ENCODE measurements around the gene CACNA2D3.

The CACNA2D3 gene

GRCh38 chr3:54547051-54547450, 424.7 kb downstream of the CACNA2D3 start:
- no peak for DNase-seq

- no peak for DNase-seq
Observed at GRCh38 chr3:54547846-54548245, 425.5 kb downstream of the CACNA2D3 start.

- DNase-seq = no peak
Observed at GRCh38 chr3:54549607-54550220, 427.4 kb downstream of the CACNA2D3 start.

DNA sequence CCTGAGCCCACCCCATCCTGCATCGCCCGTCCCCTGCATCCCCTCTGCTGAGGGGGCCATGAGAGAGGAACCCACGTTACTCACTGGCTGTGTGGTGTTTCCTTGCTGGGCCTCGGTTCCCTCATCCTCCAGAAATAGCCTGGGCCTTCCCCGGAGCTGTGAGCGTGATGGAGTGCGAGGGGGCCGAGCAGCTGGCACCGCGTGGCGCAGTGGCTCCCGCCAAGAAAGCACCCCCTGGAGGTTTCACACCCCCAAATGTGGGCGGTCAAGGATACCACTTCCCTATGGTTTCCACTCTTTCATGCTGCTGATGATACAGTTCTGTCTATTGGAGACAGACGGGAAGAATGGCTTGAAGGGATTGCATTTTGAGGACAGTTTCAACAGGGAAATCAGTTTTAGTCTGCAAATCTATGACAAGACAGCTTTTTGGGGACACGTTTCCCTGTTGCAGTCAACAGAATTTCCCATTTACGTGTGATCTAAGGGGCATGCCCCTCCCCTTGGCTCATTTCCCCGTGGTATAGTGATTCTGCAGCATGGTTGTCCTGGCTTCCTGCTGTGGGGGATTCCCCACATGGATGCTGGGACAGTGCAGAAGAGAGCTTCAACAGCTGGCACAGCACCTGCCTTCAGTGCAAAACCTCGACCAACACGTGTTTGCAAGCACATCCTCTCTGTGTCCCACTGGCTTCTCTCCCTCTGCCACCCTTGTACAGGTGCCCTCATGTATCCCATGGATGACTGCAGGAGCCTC, 428.0 kb downstream of the CACNA2D3 start:
- no peak for DNase-seq

DNA sequence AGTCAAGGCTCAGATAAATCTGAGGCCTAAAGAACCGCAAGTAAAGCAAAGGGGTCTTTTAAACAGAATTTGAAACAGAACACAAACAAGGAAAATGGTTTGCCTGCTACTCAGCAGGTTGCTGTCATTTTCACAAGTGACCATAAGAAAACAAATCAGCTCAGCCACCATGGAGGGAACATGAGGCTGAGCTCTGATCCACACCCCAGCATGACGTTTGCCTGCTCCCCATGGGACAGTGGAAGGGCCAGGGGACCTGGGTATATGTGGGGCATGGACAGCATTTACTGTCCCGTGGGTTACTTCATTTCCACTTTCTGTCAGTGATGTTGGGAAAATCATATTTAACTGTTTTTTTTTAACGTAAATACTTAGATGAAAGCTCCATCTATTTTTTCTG, 434.3 kb downstream of the CACNA2D3 start:
- DNase-seq = no peak

GRCh38 chr3:54557538-54558428, 435.4 kb downstream of the CACNA2D3 start:
- DNase-seq = no peak

DNA sequence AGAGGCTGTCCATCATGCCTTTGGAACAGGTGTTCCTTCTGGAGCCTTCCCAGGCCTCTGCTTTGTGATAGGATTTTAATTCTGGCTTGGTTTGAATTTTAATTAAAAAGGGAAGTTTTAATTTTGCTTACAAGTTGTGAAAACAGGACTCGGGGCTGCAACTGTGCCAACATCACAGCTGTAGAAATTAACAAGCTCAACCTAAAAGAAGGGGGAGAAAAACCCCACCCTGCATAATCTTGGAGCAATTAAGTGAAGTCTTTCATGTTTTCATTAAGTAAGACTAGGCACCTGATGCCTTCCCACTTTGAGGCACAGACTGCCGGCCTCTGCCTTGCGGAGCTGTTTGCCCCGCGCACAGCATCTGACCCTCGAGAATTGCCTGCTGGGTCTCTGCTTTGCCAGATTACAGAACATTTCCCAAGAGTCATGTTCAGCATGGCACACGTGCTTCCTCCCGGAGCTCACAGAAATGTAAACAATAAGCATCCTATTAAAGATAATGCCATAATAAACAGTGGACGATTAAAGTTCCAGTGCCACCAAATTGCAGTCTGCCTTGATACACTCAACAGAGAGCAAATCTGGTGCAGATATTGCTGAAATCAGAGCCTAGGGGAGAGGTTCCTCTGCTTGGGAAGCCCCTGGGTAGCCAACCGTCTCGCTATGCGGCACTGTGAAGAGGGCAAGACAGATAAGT, 441.3 kb downstream of the CACNA2D3 start:
- DNase-seq = no peak

DNA sequence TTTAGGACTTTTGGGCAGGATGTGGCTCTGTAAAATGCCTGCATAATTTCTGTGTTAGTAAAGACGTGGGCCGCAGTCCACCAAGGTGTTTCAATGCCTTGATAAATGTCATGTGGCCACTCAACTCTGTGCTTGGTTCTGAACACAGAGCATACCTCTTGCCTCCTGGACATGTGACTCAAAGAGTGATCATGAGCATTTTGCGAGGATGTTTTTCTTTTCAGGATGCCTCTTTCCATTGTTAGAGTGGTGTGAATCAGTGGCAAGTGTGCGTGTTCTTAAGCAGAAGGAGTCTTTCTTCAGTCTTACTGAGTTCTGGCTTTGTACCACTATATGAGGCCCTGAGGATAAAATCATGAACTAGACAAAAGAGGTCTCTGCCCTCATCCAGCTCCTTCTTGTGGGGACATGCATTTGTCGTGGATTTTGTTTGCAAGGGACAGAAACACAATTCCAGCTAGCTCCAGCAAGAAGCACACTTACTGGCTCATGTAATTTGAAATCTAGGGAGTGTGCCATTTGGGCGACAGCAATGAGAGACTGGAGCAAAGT, 442.1 kb downstream of the CACNA2D3 start:
- DNase-seq = no peak

DNA sequence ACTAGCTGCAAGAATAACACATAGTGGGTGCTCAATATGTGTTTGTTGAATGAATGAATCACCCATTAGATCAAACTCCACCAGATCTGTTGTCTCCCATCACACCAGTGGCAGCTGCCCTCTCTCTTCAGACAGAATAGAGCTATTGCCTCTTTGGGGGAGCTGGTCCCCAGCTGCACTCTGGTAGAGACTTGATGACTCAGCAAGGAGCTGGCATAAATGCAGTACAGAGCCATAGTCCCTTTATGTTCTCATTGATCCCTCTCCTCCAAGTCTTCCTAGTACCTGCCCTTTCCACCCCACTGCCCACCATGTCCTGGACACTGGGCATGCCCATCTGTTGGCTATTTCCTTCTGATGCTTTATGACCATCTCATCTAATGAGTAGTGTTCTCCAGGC, 443.6 kb downstream of the CACNA2D3 start:
- no peak for DNase-seq

DNA sequence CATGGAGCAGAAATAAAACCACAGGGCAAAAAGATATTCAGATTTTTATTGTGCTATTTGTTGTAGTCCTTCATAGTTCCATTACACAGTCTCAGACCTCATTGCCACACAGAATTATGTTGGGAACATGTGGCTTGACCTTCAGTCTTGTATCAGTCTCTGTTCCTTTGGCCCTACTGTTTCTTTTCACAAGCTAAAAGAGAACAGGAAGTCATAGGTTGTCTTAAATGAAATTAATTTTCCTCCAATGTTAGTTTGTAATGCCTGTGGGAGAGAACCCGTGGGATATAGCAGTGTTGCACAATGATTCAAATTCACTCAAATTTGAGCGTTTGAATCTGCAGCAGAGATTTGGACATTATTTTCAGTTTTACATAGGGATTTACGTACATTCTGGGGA, 445.6 kb downstream of the CACNA2D3 start:
- no peak for DNase-seq

- DNase-seq = no peak
Observed at GRCh38 chr3:54570008-54570407, 447.7 kb downstream of the CACNA2D3 start.

DNA sequence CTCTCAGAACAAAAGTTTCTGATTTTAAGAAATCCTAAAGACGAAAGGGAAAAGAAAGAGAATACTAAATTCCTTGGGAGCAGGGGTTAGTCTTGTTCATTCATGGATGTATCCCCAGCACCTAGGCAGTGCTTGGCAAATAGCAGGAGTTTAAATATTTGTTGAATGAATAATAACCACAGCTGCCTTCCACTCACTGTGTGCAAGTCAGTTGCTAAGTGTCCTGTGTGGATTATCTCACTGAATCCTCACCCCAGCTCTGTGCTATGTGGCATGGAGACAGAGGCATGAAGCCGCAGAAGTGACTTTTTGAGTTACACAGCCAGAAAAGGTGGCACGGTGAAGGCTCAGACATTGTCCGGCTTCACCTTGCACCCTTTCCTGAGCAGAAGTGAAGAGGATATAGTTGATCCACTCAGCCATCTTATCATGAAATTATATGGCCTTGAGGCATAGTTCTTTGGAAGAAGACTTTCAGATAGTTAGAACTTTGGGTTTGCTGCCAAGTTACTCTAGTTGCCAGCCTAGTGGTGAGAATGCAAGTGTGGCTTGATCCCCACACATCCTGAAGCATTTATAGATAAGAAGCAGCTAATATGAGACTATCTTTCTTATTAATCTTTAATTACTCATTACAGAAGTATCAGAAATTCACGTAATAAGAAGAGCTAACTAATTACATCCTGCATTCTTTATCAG, 450.0 kb downstream of the CACNA2D3 start:
- DNase-seq = no peak

GRCh38 chr3:54573858-54574257, 451.5 kb downstream of the CACNA2D3 start:
- no peak for DNase-seq

- no peak for DNase-seq
Observed at GRCh38 chr3:54574906-54575617, 452.7 kb downstream of the CACNA2D3 start.

DNA sequence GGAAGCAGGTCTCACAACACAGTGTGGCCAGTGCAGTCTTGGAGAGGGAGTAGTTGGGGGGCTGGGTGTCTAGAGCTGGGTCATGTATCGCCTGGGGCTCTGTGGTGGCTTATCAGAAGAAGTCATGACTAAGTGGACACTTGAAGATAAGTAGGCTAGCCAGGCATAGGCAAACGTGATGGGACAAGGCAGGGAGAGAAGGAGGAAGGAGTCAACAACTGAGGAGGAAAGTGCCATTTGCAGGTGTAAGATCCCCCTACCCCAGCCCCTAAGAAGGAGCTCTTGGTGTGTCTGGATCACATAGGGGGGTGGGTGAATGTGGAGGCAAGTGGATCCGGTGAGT, 453.2 kb downstream of the CACNA2D3 start:
- no peak for DNase-seq

DNA sequence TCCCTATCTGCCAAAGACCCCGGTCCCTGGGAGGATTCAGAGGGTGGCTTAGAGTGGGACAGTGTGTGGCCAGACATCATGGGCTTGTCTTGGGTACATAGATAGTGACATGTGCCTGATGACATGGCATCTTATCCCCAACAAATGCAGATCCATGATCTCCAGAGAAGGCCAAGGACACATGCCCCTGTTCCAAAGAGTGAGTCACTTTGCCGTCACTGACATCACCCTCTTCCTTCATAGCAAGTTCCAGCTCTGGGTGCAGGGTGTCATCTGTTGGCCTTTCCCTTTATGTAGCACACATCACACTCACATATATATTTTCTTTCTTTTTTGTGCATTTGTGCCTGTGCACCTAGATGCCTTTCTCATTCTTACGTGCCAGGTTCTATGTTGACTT, 455.0 kb downstream of the CACNA2D3 start:
- DNase-seq = no peak

GRCh38 chr3:54578417-54578816, 456.1 kb downstream of the CACNA2D3 start:
- DNase-seq = no peak

GRCh38 chr3:54580453-54580852, 458.1 kb downstream of the CACNA2D3 start:
- DNase-seq = no peak

DNA sequence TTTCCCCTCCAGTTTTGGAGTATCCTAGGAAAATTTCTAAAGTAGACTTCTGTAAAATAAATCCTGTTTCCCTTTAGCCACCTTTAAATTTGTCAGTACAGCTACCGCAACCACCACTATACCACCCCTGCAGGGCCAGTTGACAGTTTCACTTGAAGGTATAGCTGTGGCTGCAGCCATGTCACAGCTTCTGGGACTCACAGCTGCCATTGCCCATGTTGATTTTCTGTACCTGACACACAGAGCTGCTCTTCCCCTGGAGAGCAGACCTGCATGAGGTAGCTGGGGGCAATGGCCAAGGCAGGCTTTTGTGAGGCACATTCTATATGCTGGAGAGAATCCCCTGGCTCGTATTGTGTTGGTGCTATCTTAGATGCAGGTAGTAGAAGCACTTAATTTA, 460.1 kb downstream of the CACNA2D3 start:
- DNase-seq = no peak

- DNase-seq = no peak
Observed at GRCh38 chr3:54591157-54591556, 468.8 kb downstream of the CACNA2D3 start.

- no peak for DNase-seq
Observed at GRCh38 chr3:54593653-54594052, 471.3 kb downstream of the CACNA2D3 start.

- DNase-seq = no peak
Observed at GRCh38 chr3:54596087-54596486, 473.7 kb downstream of the CACNA2D3 start.
